IPS-15b (cell line): ENCODE measurements around the gene STS.

Source experiments
- H3K27me3 ChIP-seq: one replicate; pipeline ENCODE4 v1.6.1; 2013; ENCODE audit warnings: low read length; ENCODE audit not compliant: control insufficient read depth, insufficient read depth
- H3K36me3 ChIP-seq: one replicate; pipeline ENCODE4 v1.6.1; 2013; ENCODE audit warnings: low read length; ENCODE audit not compliant: control insufficient read depth, insufficient read depth
- H3K4me1 ChIP-seq: one replicate; pipeline ENCODE4 v1.6.1; 2013; ENCODE audit warnings: mild to moderate bottlenecking, low read length; ENCODE audit not compliant: control insufficient read depth, insufficient read depth
- H3K4me3 ChIP-seq: one replicate; pipeline ENCODE4 v1.5.1; 2013; ENCODE audit warnings: low read depth, low read length
- H3K9ac ChIP-seq: one replicate; pipeline ENCODE4 v1.6.1; 2013; ENCODE audit warnings: low read depth, mild to moderate bottlenecking, low read length
- H3K9me3 ChIP-seq: one replicate; pipeline ENCODE4 v1.6.1; 2013; ENCODE audit warnings: mild to moderate bottlenecking, low read length; ENCODE audit not compliant: control insufficient read depth, insufficient read depth

The STS gene

GRCh38 chrX:7143941-7144525, 3.5 kb upstream of the STS start:
- H3K9me3 ChIP-seq, result no peaks in the 10 kb centered on the region
- no peak overlapping the region for H3K4me3 ChIP-seq
- no peaks in the 10 kb centered on the region for H3K27me3 ChIP-seq
- no peak overlapping the region for H3K9ac ChIP-seq
- H3K4me1 ChIP-seq, result no peaks in the 10 kb centered on the region
- no peaks in the 10 kb centered on the region for H3K36me3 ChIP-seq

GRCh38 chrX:7145454-7145853, 2.1 kb upstream of the STS start:
- H3K27me3 ChIP-seq, result no peaks in the 10 kb centered on the region
- no peak overlapping the region for H3K9ac ChIP-seq
- H3K4me3 ChIP-seq, result no peak overlapping the region

GRCh38 chrX:7146020-7146702, 1.4 kb upstream of the STS start:
- Histone ChIP-seq H3K4me3 (no peak overlapping the region), H3K4me1 (no peaks in the 10 kb centered on the region), H3K9ac (no peak overlapping the region)

More at GRCh38 chrX:7145454-7145853, 2.1 kb upstream of the STS start:
- Histone ChIP-seq H3K4me1 (no peaks in the 10 kb centered on the region), H3K36me3 (no peaks in the 10 kb centered on the region), H3K9me3 (no peaks in the 10 kb centered on the region)

GRCh38 chrX:7146703-7147412, 654 bp upstream of the STS start:
- Histone ChIP-seq H3K27me3 (no peaks in the 10 kb centered on the region), H3K36me3 (no peaks in the 10 kb centered on the region), H3K4me3 (peak overlapping the region; percentile 64), H3K9me3 (no peaks in the 10 kb centered on the region), H3K4me1 (no peaks in the 10 kb centered on the region), H3K9ac (no peak overlapping the region)

More at GRCh38 chrX:7146020-7146702, 1.4 kb upstream of the STS start:
- Histone ChIP-seq H3K36me3 (no peaks in the 10 kb centered on the region), H3K9me3 (no peaks in the 10 kb centered on the region), H3K27me3 (no peaks in the 10 kb centered on the region)

GRCh38 chrX:7147978-7148854, 704 bp downstream of the STS start, which contains the start of gene PUDP:
TSS of gene PUDP (minus strand) at chrX:7148153. CDS start at chrX:7148113, 40 bp downstream.
- H3K27me3 ChIP-seq, result no peaks in the 10 kb centered on the region
- no peaks in the 10 kb centered on the region for H3K9me3 ChIP-seq
- no peak within 1 kb of the TSS for H3K9ac ChIP-seq
- peak within 1 kb of the TSS; percentile 71 for H3K4me3 ChIP-seq
- H3K36me3 ChIP-seq, result no peaks in the 10 kb centered on the region
- no peaks in the 10 kb centered on the region for H3K4me1 ChIP-seq

- Histone ChIP-seq H3K9ac (no peak overlapping the region), H3K36me3 (no peaks in the 10 kb centered on the region), H3K27me3 (no peaks in the 10 kb centered on the region), H3K4me1 (no peaks in the 10 kb centered on the region), H3K4me3 (no peak overlapping the region), H3K9me3 (no peaks in the 10 kb centered on the region)
These were observed 1.9 kb downstream of the STS start for GRCh38 chrX:7149411-7149810.

GRCh38 chrX:7153231-7153630, 5.7 kb downstream of the STS start:
- Histone ChIP-seq H3K27me3 (no peaks in the 10 kb centered on the region), H3K9ac (no peak overlapping the region), H3K4me1 (no peaks in the 10 kb centered on the region), H3K36me3 (no peaks in the 10 kb centered on the region), H3K4me3 (no peak overlapping the region), H3K9me3 (no peaks in the 10 kb centered on the region)

- Histone ChIP-seq H3K9me3 (no peaks in the 10 kb centered on the region), H3K27me3 (no peaks in the 10 kb centered on the region), H3K9ac (no peak overlapping the region), H3K4me3 (no peak overlapping the region), H3K36me3 (no peaks in the 10 kb centered on the region), H3K4me1 (peaks cover 1% of the 10 kb centered on the region)
These were observed 6.6 kb downstream of the STS start for GRCh38 chrX:7154041-7154597.

- no peak overlapping the region for H3K4me3 ChIP-seq
- no peaks in the 10 kb centered on the region for H3K27me3 ChIP-seq
- H3K9ac ChIP-seq, result no peak overlapping the region
- no peaks in the 10 kb centered on the region for H3K9me3 ChIP-seq
- no peaks in the 10 kb centered on the region for H3K36me3 ChIP-seq
- peaks cover 4% of the 10 kb centered on the region for H3K4me1 ChIP-seq
These were observed 7.7 kb downstream of the STS start for GRCh38 chrX:7155163-7155562.

GRCh38 chrX:7156879-7157278, 9.4 kb downstream of the STS start:
- Histone ChIP-seq H3K9ac (no peak overlapping the region), H3K36me3 (no peaks in the 10 kb centered on the region), H3K27me3 (no peaks in the 10 kb centered on the region), H3K4me3 (no peak overlapping the region), H3K9me3 (no peaks in the 10 kb centered on the region), H3K4me1 (peaks cover 4% of the 10 kb centered on the region)

GRCh38 chrX:7158468-7158990, 11.0 kb downstream of the STS start:
- Histone ChIP-seq H3K36me3 (no peaks in the 10 kb centered on the region), H3K4me3 (no peak overlapping the region), H3K4me1 (peaks cover 4% of the 10 kb centered on the region), H3K9ac (no peak overlapping the region), H3K9me3 (no peaks in the 10 kb centered on the region), H3K27me3 (no peaks in the 10 kb centered on the region)
